Activated effector memory CD4-positive, alpha-beta T cell treated with anti-CD3 and anti-CD28 coated beads, Interleukin-2, amount 50 U/mL, for 16 hours (primary cell): Measurements from ENCODE around the gene BRD2.
"Not testable (repeated sequence)": the region's sequence is repeated elsewhere in the genome, so short reads cannot be mapped to it uniquely, and the experiment has no call there.

Experiments
- DNase-seq: peaks from one replicate; pipeline ENCODE4 v3.0.0-alpha.2; 2020

Gene BRD2

GRCh38 chr6:32968093-32968866 lies at the start of gene BRD2:
Gene BRD2 (plus strand): TSS chr6:32968594. CDS start chr6:32972899, 4,305 bp downstream.
- DNase-seq, result peak; percentile 99

GRCh38 chr6:32920715-32921114 lies 47.7 kb upstream of the BRD2 start:
- DNase-seq, result no peak

GRCh38 chr6:32922083-32922482 lies 46.3 kb upstream of the BRD2 start:
- no peak for DNase-seq

GRCh38 chr6:32931211-32931610 lies 37.2 kb upstream of the BRD2 start:
- DNase-seq, result no peak

- DNase-seq, result no peak
These were observed 36.1 kb upstream of the BRD2 start for GRCh38 chr6:32932132-32932868.

- peak; percentile 92 for DNase-seq
These were observed 34.7 kb upstream of the BRD2 start for GRCh38 chr6:32933661-32934085.

GRCh38 chr6:32935551-32936238 lies 32.7 kb upstream of the BRD2 start:
- DNase-seq, result no peak

- no peak for DNase-seq
These were observed 31.9 kb upstream of the BRD2 start for GRCh38 chr6:32936239-32937152.

GRCh38 chr6:32937230-32937633 lies 31.2 kb upstream of the BRD2 start:
- DNase-seq, result no peak

GRCh38 chr6:32938494-32938893 lies 29.9 kb upstream of the BRD2 start:
- DNase-seq, result no peak

- peak; percentile 65 for DNase-seq
These were observed 27.7 kb upstream of the BRD2 start, which contains the start of gene HLA-DMB for GRCh38 chr6:32940656-32941213. Gene HLA-DMB (minus strand): TSS chr6:32941028. CDS start chr6:32940807, 221 bp downstream.

- DNase-seq, result peak; percentile 73
These were observed 27.1 kb upstream of the BRD2 start for GRCh38 chr6:32941214-32941768.

GRCh38 chr6:32942555-32943123 lies 25.8 kb upstream of the BRD2 start:
- DNase-seq, result not testable (repeated sequence)

GRCh38 chr6:32943864-32944649 lies 24.3 kb upstream of the BRD2 start:
- peak; percentile 66 for DNase-seq

- no peak for DNase-seq
These were observed 23.2 kb upstream of the BRD2 start for GRCh38 chr6:32945108-32945760.

- DNase-seq, result no peak
These were observed 22.4 kb upstream of the BRD2 start for GRCh38 chr6:32945953-32946352.

- no peak for DNase-seq
These were observed 21.5 kb upstream of the BRD2 start for GRCh38 chr6:32946893-32947292.

GRCh38 chr6:32947552-32948465 lies 20.6 kb upstream of the BRD2 start:
- DNase-seq, result peak; percentile 73

- DNase-seq, result no peak
These were observed 19.3 kb upstream of the BRD2 start for GRCh38 chr6:32949113-32949512.
